ENCODE data around the gene IL1B. TPM values are rescaled to one million over a fixed set of nuclear protein-coding genes. Genes with fewer than 3 reads are reported as not detected.

The IL1B gene
- total RNA-seq, 2 experiments from 2014 or later: 3.8 to 5.6 TPM

- no peak for TF ChIP-seq CTCF (IDR thresholded peaks at IDR 0.05)
- intact Hi-C loops (cut with DNase I, micrococcal nuclease): no loop called here
- Histone ChIP-seq H3K36me3 (ENCODE audit: insufficient read depth, low read length) (no peaks in the 10 kb centered on the region), H3K27ac (ENCODE audit: low read depth in 1 of 2, low read length in 2 of 2) (no peak overlapping the region), H3K27me3 (ENCODE audit: control insufficient read depth in 1 of 2, insufficient read depth in 2 of 2, low read length in 2 of 2) (no peaks in the 10 kb centered on the region), H3K4me1 (ENCODE audit: insufficient read depth, low read length) (peaks cover 14% of the 10 kb centered on the region), H3K4me3 (ENCODE audit: low read length) (no peak overlapping the region), H3K9me3 (ENCODE audit: control insufficient read depth in 1 of 2, insufficient read depth in 1 of 2, low read length in 2 of 2) (peaks cover 0 to 6% of the 10 kb centered on the region in 2 experiments)
- no peaks in the 10 kb centered on the region for H3K36me3 Mint-ChIP-seq (ENCODE audit: low read depth)
- H3K27me3 Mint-ChIP-seq: no peaks in the 10 kb centered on the region
- ChIA-PET POLR2A (no interaction called here), CTCF (no interaction called here)
- H3K9me3 Mint-ChIP-seq: peaks cover 4% of the 10 kb centered on the region
- H3K4me3 Mint-ChIP-seq: no peak overlapping the region
- H3K4me1 Mint-ChIP-seq (ENCODE audit: low read depth): peaks cover 17% of the 10 kb centered on the region
- no peak overlapping the region for H3K27ac Mint-ChIP-seq
- no peak for ATAC-seq (ENCODE audit: poor library complexity)
- DNase-seq: no peak
Measured at GRCh38 chr2:112811276-112811831, 25.2 kb downstream of the IL1B start.

- Mint-ChIP-seq H3K36me3 (ENCODE audit: low read depth) (no peaks in the 10 kb centered on the region), H3K4me1 (ENCODE audit: low read depth) (peaks cover 17% of the 10 kb centered on the region), H3K4me3 (no peak overlapping the region), H3K27ac (no peak overlapping the region), H3K27me3 (no peaks in the 10 kb centered on the region), H3K9me3 (peaks cover 4% of the 10 kb centered on the region)
- H3K4me3 ChIP-seq (ENCODE audit: low read length): no peak overlapping the region
- CTCF ChIA-PET: no interaction called here
- H3K27me3 ChIP-seq (ENCODE audit: control insufficient read depth in 1 of 2, insufficient read depth in 2 of 2, low read length in 2 of 2): no peaks in the 10 kb centered on the region
- H3K36me3 ChIP-seq (ENCODE audit: insufficient read depth, low read length): no peaks in the 10 kb centered on the region
- H3K9me3 ChIP-seq (ENCODE audit: control insufficient read depth in 1 of 2, insufficient read depth in 1 of 2, low read length in 2 of 2): peaks cover 0 to 6% of the 10 kb centered on the region in 2 experiments
- H3K27ac ChIP-seq (ENCODE audit: low read depth in 1 of 2, low read length in 2 of 2): no peak overlapping the region
- intact Hi-C loops (cut with DNase I, micrococcal nuclease): no loop called here
- no peak for DNase-seq
- TF ChIP-seq CTCF (IDR thresholded peaks at IDR 0.05): no peak
- H3K4me1 ChIP-seq (ENCODE audit: insufficient read depth, low read length): peaks cover 14% of the 10 kb centered on the region
- POLR2A ChIA-PET: no interaction called here
- ATAC-seq (ENCODE audit: poor library complexity): no peak
Measured at GRCh38 chr2:112809112-112809511, 27.5 kb downstream of the IL1B start.

GRCh38 chr2:112807233-112807807 lies 29.3 kb downstream of the IL1B start:
- H3K9me3 ChIP-seq (ENCODE audit: control insufficient read depth in 1 of 2, insufficient read depth in 1 of 2, low read length in 2 of 2): peaks cover 0 to 6% of the 10 kb centered on the region in 2 experiments
- no peaks in the 10 kb centered on the region for H3K27me3 Mint-ChIP-seq
- H3K9me3 Mint-ChIP-seq: peaks cover 4% of the 10 kb centered on the region
- TF ChIP-seq CTCF (IDR thresholded peaks at IDR 0.05): no peak
- H3K27me3 ChIP-seq (ENCODE audit: control insufficient read depth in 1 of 2, insufficient read depth in 2 of 2, low read length in 2 of 2): no peaks in the 10 kb centered on the region
- ATAC-seq (ENCODE audit: poor library complexity) (no peak), DNase-seq (no peak)
- POLR2A ChIA-PET: no interaction called here
- H3K27ac Mint-ChIP-seq: no peak overlapping the region
- no peaks in the 10 kb centered on the region for H3K36me3 Mint-ChIP-seq (ENCODE audit: low read depth)
- intact Hi-C loops (cut with DNase I, micrococcal nuclease): no loop called here
- H3K4me3 Mint-ChIP-seq: no peak overlapping the region
- peaks cover 11% of the 10 kb centered on the region for H3K4me1 ChIP-seq (ENCODE audit: insufficient read depth, low read length)
- peaks cover 11% of the 10 kb centered on the region for H3K4me1 Mint-ChIP-seq (ENCODE audit: low read depth)
- H3K27ac ChIP-seq (ENCODE audit: low read depth in 1 of 2, low read length in 2 of 2): no peak overlapping the region
- no peaks in the 10 kb centered on the region for H3K36me3 ChIP-seq (ENCODE audit: insufficient read depth, low read length)
- H3K4me3 ChIP-seq (ENCODE audit: low read length): no peak overlapping the region
- CTCF ChIA-PET: interaction anchor here (0.8 kb wide), 1 partner anchor 44 kb away, joined by 3 read pairs; no protein-coding TSS in a partner anchor
